HepG2 (cell line): ENCODE measurements around the gene DOCK9. TPM values are rescaled to one million over a fixed set of nuclear protein-coding genes. Genes with fewer than 3 reads are reported as not detected.

Experiments
- ATAC-seq: fragments of 200-7000 bp; cut with Tn5 transposase; 3 replicates; pipeline ENCODE4 v1.9.1; 2020; ENCODE audit warnings: mild to moderate bottlenecking, moderate library complexity
- BruUV-seq: library from RNA; stranded (reverse); fragments of 400-500 nt; replicated peaks from 2 replicates; lab custom pipeline; 2021; lab: Mats Ljungman, UMichigan
- CTCF ChIA-PET: fragments of 300-600 bp; formaldehyde crosslinking; extraction: SDS; loops from one replicate; lab custom pipeline; 2021; ENCODE audit warnings: low total read pairs, inconsistent platforms, low intra/inter-chr PET ratio; lab: Yijun Ruan, JAX
- POLR2A ChIA-PET: fragments of 350-600 bp; sonication (Branson Sonifier 250); formaldehyde crosslinking; loops from one replicate; lab custom pipeline; 2020; ENCODE audit warnings: antibody characterized with exemption, inconsistent platforms; lab: Yijun Ruan, JAX
- DNase-seq: peaks from one replicate; pipeline ENCODE4 v3.0.0-alpha.2; 2015; ENCODE audit warnings: low spot score
- FAIRE-seq: peaks from 3 replicates; lab custom pipeline; 2011; peaks lifted over from hg19 to GRCh38; lab: Jason Lieb, UNC
- H2AFZ ChIP-seq: one replicate; pipeline ENCODE4 v1.6.1; 2011; ENCODE audit warnings: low read length, inconsistent platforms
- H3K27ac ChIP-seq: fragments of 300-600 bp; 3 replicates; pipeline ENCODE4 v1.8.0; 2011; ENCODE audit warnings: mixed run types, mild to moderate bottlenecking, mixed read lengths, low read length, inconsistent platforms; ENCODE audit not compliant: insufficient read depth; ENCODE audit errors: extremely low read length
- H3K27me3 ChIP-seq, 2 experiments: fragments of 200-600 bp in 1 of 2; 2 replicates in 1 of 2; 3 replicates in 1 of 2; pipeline versions ENCODE4 v1.6.0 to v1.8.0; 2011; ENCODE audit warnings: low read length in 2 of 2, mild to moderate bottlenecking in 2 of 2, moderate library complexity in 2 of 2, inconsistent platforms in 1 of 2; ENCODE audit not compliant: insufficient read depth in 2 of 2, control insufficient read depth in 1 of 2
- H3K36me3 ChIP-seq, 2 experiments: fragments of 200-600 bp in 1 of 2; replicated peaks in 1 of 2; 2 replicates in 1 of 2; 3 replicates in 1 of 2; pipeline versions ENCODE4 v1.5.1 to v1.8.0; 2011; ENCODE audit warnings: low read length in 2 of 2, inconsistent platforms in 1 of 2; ENCODE audit not compliant: insufficient read depth in 2 of 2, control insufficient read depth in 1 of 2
- H3K4me1 ChIP-seq: 2 replicates; pipeline ENCODE4 v1.5.1; 2012; ENCODE audit warnings: low read length, inconsistent platforms; ENCODE audit not compliant: insufficient read depth
- H3K4me2 ChIP-seq: 2 replicates; pipeline ENCODE4 v1.6.0; 2011; ENCODE audit warnings: low read depth, low read length, inconsistent platforms
- H3K4me3 ChIP-seq, 3 experiments: fragments of 200-600 bp in 1 of 3; sonication (generic), shearing (Covaris generic) in 1 of 3; replicated peaks in 1 of 3; 2 replicates each; pipeline ENCODE4 v1.5.1; 2011 to 2016; ENCODE audit warnings: low read length in 3 of 3, inconsistent platforms in 2 of 3, low read depth in 2 of 3, mild to moderate bottlenecking in 2 of 3, control low read depth in 1 of 3, mixed read lengths in 1 of 3; ENCODE audit not compliant: insufficient read depth in 1 of 3
- H3K79me2 ChIP-seq: one replicate; pipeline ENCODE4 v1.6.1; 2011; ENCODE audit warnings: low read length, inconsistent platforms; ENCODE audit not compliant: insufficient read depth
- H3K9ac ChIP-seq: 2 replicates; pipeline ENCODE4 v1.6.0; 2011; ENCODE audit warnings: mild to moderate bottlenecking, low read depth, low read length, inconsistent platforms; ENCODE audit not compliant: insufficient read depth
- H3K9me3 ChIP-seq: 2 replicates; pipeline ENCODE4 v1.5.1; 2012; ENCODE audit warnings: mild to moderate bottlenecking, low read length
- H4K20me1 ChIP-seq: 2 replicates; pipeline ENCODE4 v1.6.0; 2011; ENCODE audit warnings: inconsistent platforms, mild to moderate bottlenecking, low read length, moderate library complexity; ENCODE audit not compliant: insufficient read depth
- BRCA1 ChIP-seq: sonication (generic); formaldehyde crosslinking; IDR thresholded peaks from 2 replicates; pipeline ENCODE4 v1.4.0; 2020; ENCODE audit warnings: missing genetic modification reagents
- HOXA3 ChIP-seq: sonication (generic); formaldehyde crosslinking; IDR thresholded peaks from 2 replicates; pipeline ENCODE4 v1.5.0; 2020; ENCODE audit warnings: missing genetic modification reagents
- KLF6 ChIP-seq: IDR thresholded peaks from 2 replicates; pipeline ENCODE4 v1.8.0; 2016; ENCODE audit warnings: missing biosample characterization, missing genetic modification reagents
- NRL ChIP-seq: sonication (generic); formaldehyde crosslinking; IDR thresholded peaks from 2 replicates; pipeline ENCODE4 v1.5.0; 2020; ENCODE audit warnings: missing genetic modification reagents, mild to moderate bottlenecking, moderate library complexity, borderline replicate concordance
- PITX1 ChIP-seq: sonication (generic); formaldehyde crosslinking; IDR thresholded peaks from 2 replicates; pipeline ENCODE4 v1.5.1; 2020; ENCODE audit warnings: mild to moderate bottlenecking, missing genetic modification reagents
- REPIN1 ChIP-seq: sonication (generic); formaldehyde crosslinking; IDR thresholded peaks from 2 replicates; pipeline ENCODE4 v1.8.0; 2022; ENCODE audit warnings: missing genetic modification reagents, low read depth, mild to moderate bottlenecking, borderline replicate concordance
- XBP1 ChIP-seq: sonication (generic); formaldehyde crosslinking; IDR thresholded peaks from 2 replicates; pipeline ENCODE4 v1.5.0; 2020; ENCODE audit warnings: missing genetic modification reagents
- ZKSCAN1 ChIP-seq: fragments of 150-350 bp; IDR thresholded peaks from 2 replicates; pipeline ENCODE4 v1.6.1; 2014; ENCODE audit warnings: low read length
- ZNF3 ChIP-seq: IDR thresholded peaks from 2 replicates; pipeline ENCODE4 v1.7.0; 2017; ENCODE audit warnings: inconsistent platforms
- ZNF350 ChIP-seq: sonication (generic); formaldehyde crosslinking; IDR thresholded peaks from 2 replicates; pipeline ENCODE4 v1.4.0; 2020; ENCODE audit warnings: mild to moderate bottlenecking, low read depth, missing genetic modification reagents, borderline replicate concordance
- ZNF615 ChIP-seq: sonication (generic); formaldehyde crosslinking; IDR thresholded peaks from 2 replicates; pipeline ENCODE4 v1.5.0; 2020; ENCODE audit warnings: mild to moderate bottlenecking, missing genetic modification reagents, borderline replicate concordance
- ZNF619 ChIP-seq: sonication (generic); formaldehyde crosslinking; IDR thresholded peaks from 2 replicates; pipeline ENCODE4 v1.4.0; 2020; ENCODE audit warnings: mild to moderate bottlenecking, missing genetic modification reagents
- WGBS: methylation state at CpG from one replicate; pipeline ENCODE4 v1.1.6; 2017; ENCODE audit warnings: low lambda C conversion rate; 5-methylcytosine and 5-hydroxymethylcytosine counted together
- in situ Hi-C: cut with HindIII; loops from 2 replicates; pipeline ENCODE4 v1.10.0; 2017; ENCODE audit warnings: low pct_unique_long_range_greater_than_20kb; ENCODE audit not compliant: extremely low pct_ligation_motif_present
- intact Hi-C: fragments of 100-400 bp; cut with micrococcal nuclease; formaldehyde crosslinking; loops from one replicate; pipeline ENCODE4 v1.10.0; 2022; ENCODE audit not compliant: unreplicated experiment
- polyA plus RNA-seq, 8 experiments: library from polyadenylated mRNA; depleted of rRNA in 3 of 8; stranded (reverse) in 7 of 8; unstranded in 1 of 8; fragments of >200 nt; fragmentation: Illumina TruSeq in 4 of 8; extraction: Trizol in 4 of 8; gene quantifications; 2 replicates each; pipeline versions ENCODE4 v1.2.1 to v1.2.3, GENCODE V29; 2011 to 2016; ENCODE audit warnings: low read depth in 4 of 8, missing spikeins in 1 of 8, mixed read lengths in 1 of 8; ENCODE audit not compliant: insufficient read depth in 1 of 8
- total RNA-seq, 5 experiments: library from RNA; depleted of rRNA; stranded (reverse); fragments of >200 nt; fragmentation: Illumina TruSeq; extraction: Trizol; gene quantifications; 2 replicates each; pipeline ENCODE4 v1.2.3, GENCODE V29; 2016; ENCODE audit warnings: low read depth in 1 of 5
- TF ChIP-seq, protein P1 (sequence below), 2 experiments: sonication (generic) in 1 of 2; formaldehyde crosslinking in 1 of 2; IDR thresholded peaks; 2 replicates each; pipeline versions ENCODE4 v1.5.1 to v1.6.1; 2011 to 2020; ENCODE audit warnings: borderline replicate concordance in 1 of 2, low read depth in 1 of 2, low read length in 1 of 2, mild to moderate bottlenecking in 1 of 2, missing genetic modification reagents in 1 of 2, moderate library complexity in 1 of 2
- TF ChIP-seq, protein P2 (sequence below): sonication (generic); formaldehyde crosslinking; IDR thresholded peaks from 2 replicates; pipeline ENCODE4 v1.4.0; 2020; ENCODE audit warnings: missing genetic modification reagents
- TF ChIP-seq, protein P3 (sequence below): sonication (generic); formaldehyde crosslinking; IDR thresholded peaks from 2 replicates; pipeline ENCODE4 v1.8.0; 2022; ENCODE audit warnings: missing genetic modification reagents, mild to moderate bottlenecking, moderate library complexity, borderline replicate concordance
- TF ChIP-seq, protein P4 (sequence below): sonication (generic); formaldehyde crosslinking; IDR thresholded peaks from 2 replicates; pipeline ENCODE4 v1.4.0; 2020; ENCODE audit warnings: missing genetic modification reagents

Gene DOCK9
- total and polyA plus RNA-seq, 2 of the 13 experiments (the other 11 are each of a cell fraction or from before 2014, with no cell fraction given): 0.44 to 0.97 TPM

DNA sequence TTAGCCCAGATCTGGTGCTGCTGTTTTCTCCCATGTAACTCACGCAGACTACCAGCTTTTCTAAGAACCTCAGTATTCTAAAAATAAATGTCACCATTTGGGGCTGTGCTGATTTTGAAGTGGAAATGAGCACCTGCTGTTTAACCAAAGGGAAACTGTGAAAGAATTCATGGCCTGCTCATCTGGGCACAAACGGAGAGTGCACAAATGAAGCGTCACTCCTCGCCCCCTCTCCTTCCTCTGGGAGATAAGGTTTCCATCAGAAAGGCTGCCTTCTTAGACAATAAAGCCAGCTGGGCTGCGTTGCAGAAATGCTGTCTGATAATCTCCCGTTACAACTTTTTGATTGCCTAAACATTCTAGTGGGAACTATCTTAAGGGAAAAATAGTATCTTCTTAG lies 151.7 kb downstream of the DOCK9 start:
- no peaks in the 10 kb centered on the region for H3K79me2 ChIP-seq
- no peak overlapping the region for H3K27ac ChIP-seq
- ATAC-seq: no peak
- ChIA-PET POLR2A (no interaction called here), CTCF (no interaction called here)
- H4K20me1 ChIP-seq: no peaks in the 10 kb centered on the region
- H3K4me2 ChIP-seq: no peak overlapping the region
- no peak for FAIRE-seq
- H3K4me3 ChIP-seq: no peak overlapping the region
- H2AFZ ChIP-seq: no peak overlapping the region
- H3K36me3 ChIP-seq: no peaks in the 10 kb centered on the region
- WGBS: 86% methylated on average over 6 of the region's 6 CpGs
- no peaks in the 10 kb centered on the region for H3K27me3 ChIP-seq
- BruUV-seq: no TSS peak
- DNase-seq: no peak
- peaks cover 15% of the 10 kb centered on the region for H3K4me1 ChIP-seq
- H3K9ac ChIP-seq: no peak overlapping the region
- intact Hi-C loops: no loop called here
- in situ Hi-C loops: no loop called here
- no peaks in the 10 kb centered on the region for H3K9me3 ChIP-seq
- TF ChIP-seq, protein P1, sequence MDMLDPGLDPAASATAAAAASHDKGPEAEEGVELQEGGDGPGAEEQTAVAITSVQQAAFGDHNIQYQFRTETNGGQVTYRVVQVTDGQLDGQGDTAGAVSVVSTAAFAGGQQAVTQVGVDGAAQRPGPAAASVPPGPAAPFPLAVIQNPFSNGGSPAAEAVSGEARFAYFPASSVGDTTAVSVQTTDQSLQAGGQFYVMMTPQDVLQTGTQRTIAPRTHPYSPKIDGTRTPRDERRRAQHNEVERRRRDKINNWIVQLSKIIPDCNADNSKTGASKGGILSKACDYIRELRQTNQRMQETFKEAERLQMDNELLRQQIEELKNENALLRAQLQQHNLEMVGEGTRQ (IDR thresholded peaks at IDR 0.05; ENCODE audit: low read depth, low read length): no peak
- TF ChIP-seq, protein P1 (CRISPR knock-in tag; IDR thresholded peaks at IDR 0.05; ENCODE audit: borderline replicate concordance): no peak
- no peak for TF ChIP-seq ZNF619 (CRISPR knock-in tag)
- no peak for TF ChIP-seq ZNF615 (CRISPR knock-in tag)
- no peak for TF ChIP-seq REPIN1 (CRISPR knock-in tag)
- TF ChIP-seq, protein P2, sequence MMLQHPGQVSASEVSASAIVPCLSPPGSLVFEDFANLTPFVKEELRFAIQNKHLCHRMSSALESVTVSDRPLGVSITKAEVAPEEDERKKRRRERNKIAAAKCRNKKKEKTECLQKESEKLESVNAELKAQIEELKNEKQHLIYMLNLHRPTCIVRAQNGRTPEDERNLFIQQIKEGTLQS (CRISPR knock-in tag): no peak
- TF ChIP-seq BRCA1 (CRISPR knock-in tag): no peak
- TF ChIP-seq, protein P3, sequence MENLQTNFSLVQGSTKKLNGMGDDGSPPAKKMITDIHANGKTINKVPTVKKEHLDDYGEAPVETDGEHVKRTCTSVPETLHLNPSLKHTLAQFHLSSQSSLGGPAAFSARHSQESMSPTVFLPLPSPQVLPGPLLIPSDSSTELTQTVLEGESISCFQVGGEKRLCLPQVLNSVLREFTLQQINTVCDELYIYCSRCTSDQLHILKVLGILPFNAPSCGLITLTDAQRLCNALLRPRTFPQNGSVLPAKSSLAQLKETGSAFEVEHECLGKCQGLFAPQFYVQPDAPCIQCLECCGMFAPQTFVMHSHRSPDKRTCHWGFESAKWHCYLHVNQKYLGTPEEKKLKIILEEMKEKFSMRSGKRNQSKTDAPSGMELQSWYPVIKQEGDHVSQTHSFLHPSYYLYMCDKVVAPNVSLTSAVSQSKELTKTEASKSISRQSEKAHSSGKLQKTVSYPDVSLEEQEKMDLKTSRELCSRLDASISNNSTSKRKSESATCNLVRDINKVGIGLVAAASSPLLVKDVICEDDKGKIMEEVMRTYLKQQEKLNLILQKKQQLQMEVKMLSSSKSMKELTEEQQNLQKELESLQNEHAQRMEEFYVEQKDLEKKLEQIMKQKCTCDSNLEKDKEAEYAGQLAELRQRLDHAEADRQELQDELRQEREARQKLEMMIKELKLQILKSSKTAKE (CRISPR knock-in tag): no peak
- TF ChIP-seq HOXA3 (CRISPR knock-in tag): no peak
- TF ChIP-seq NRL (CRISPR knock-in tag): no peak
- TF ChIP-seq, protein P4, sequence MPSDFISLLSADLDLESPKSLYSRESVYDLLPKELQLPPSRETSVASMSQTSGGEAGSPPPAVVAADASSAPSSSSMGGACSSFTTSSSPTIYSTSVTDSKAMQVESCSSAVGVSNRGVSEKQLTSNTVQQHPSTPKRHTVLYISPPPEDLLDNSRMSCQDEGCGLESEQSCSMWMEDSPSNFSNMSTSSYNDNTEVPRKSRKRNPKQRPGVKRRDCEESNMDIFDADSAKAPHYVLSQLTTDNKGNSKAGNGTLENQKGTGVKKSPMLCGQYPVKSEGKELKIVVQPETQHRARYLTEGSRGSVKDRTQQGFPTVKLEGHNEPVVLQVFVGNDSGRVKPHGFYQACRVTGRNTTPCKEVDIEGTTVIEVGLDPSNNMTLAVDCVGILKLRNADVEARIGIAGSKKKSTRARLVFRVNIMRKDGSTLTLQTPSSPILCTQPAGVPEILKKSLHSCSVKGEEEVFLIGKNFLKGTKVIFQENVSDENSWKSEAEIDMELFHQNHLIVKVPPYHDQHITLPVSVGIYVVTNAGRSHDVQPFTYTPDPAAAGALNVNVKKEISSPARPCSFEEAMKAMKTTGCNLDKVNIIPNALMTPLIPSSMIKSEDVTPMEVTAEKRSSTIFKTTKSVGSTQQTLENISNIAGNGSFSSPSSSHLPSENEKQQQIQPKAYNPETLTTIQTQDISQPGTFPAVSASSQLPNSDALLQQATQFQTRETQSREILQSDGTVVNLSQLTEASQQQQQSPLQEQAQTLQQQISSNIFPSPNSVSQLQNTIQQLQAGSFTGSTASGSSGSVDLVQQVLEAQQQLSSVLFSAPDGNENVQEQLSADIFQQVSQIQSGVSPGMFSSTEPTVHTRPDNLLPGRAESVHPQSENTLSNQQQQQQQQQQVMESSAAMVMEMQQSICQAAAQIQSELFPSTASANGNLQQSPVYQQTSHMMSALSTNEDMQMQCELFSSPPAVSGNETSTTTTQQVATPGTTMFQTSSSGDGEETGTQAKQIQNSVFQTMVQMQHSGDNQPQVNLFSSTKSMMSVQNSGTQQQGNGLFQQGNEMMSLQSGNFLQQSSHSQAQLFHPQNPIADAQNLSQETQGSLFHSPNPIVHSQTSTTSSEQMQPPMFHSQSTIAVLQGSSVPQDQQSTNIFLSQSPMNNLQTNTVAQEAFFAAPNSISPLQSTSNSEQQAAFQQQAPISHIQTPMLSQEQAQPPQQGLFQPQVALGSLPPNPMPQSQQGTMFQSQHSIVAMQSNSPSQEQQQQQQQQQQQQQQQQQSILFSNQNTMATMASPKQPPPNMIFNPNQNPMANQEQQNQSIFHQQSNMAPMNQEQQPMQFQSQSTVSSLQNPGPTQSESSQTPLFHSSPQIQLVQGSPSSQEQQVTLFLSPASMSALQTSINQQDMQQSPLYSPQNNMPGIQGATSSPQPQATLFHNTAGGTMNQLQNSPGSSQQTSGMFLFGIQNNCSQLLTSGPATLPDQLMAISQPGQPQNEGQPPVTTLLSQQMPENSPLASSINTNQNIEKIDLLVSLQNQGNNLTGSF (CRISPR knock-in tag): no peak
- no peak for TF ChIP-seq PITX1 (CRISPR knock-in tag)
- TF ChIP-seq ZNF3 (CRISPR knock-in tag): no peak
- TF ChIP-seq ZNF350: no peak
- TF ChIP-seq KLF6 (CRISPR knock-in tag): no peak
- TF ChIP-seq XBP1 (CRISPR knock-in tag): no peak
- no peak for TF ChIP-seq ZKSCAN1
